ENCODE data around the gene ANKZF1. TPM values are rescaled to one million over a fixed set of nuclear protein-coding genes. Genes with fewer than 3 reads are reported as not detected.
A peak's percentile ranks its signal among the peaks of the same experiment; 100 is the strongest.

ANKZF1 gene
- total RNA-seq, 4 donors from 2014 or later: 45.9 to 97.6 (median 52.5) TPM

- intact Hi-C loops (cut with DNase I; ENCODE audit: low total_unique reads): no loop called here
- no peak for DNase-seq (ENCODE audit: low spot score in 2 of 2)
- WGBS, 2 donors: 11 to 16% methylated on average over 9 of the region's 9 CpGs
- no peak overlapping the region for H3K4me3 ChIP-seq (ENCODE audit: low read depth, poor library complexity, severe bottlenecking)
- TF ChIP-seq CTCF (IDR thresholded peaks at IDR 0.05) (no peak), POLR2A (IDR thresholded peaks at IDR 0.05) (no peak)
Observed at GRCh38 chr2:219278655-219279150, 49.1 kb downstream of the ANKZF1 start.

GRCh38 chr2:219279151-219279915, 49.7 kb downstream of the ANKZF1 start, which contains the start of gene DNAJB2:
Gene DNAJB2 (plus strand): TSS chr2:219279366. CDS start chr2:219279834, 468 bp downstream.
- peak within 1 kb of the TSS; percentile 64 for H3K4me3 ChIP-seq (ENCODE audit: low read depth, poor library complexity, severe bottlenecking)
- WGBS, 2 donors: 0 to 1% methylated on average over 26 to 38 of the region's 65 CpGs
- intact Hi-C loops (cut with DNase I; ENCODE audit: low total_unique reads): no loop called here
- TF ChIP-seq CTCF (IDR thresholded peaks at IDR 0.05) (no peak), POLR2A (IDR thresholded peaks at IDR 0.05) (peak in 1 of 2 donors; percentile 63)
- DNase-seq (ENCODE audit: low spot score in 2 of 2): peak; percentile 98 to 100

- TF ChIP-seq CTCF (IDR thresholded peaks at IDR 0.05): no peak
- peak overlapping the region; percentile 64 for H3K4me3 ChIP-seq (ENCODE audit: low read depth, poor library complexity, severe bottlenecking)
- no peak for DNase-seq (ENCODE audit: low spot score in 2 of 2)
- intact Hi-C loops (cut with DNase I; ENCODE audit: low total_unique reads): no loop called here
- WGBS, 2 donors: 44 to 45% methylated on average over 12 of the region's 12 CpGs
Observed at GRCh38 chr2:219279916-219280516, 50.4 kb downstream of the ANKZF1 start.

- DNase-seq (ENCODE audit: low spot score in 2 of 2): no peak
- TF ChIP-seq CTCF (IDR thresholded peaks at IDR 0.05): no peak
- TF ChIP-seq POLR2A (IDR thresholded peaks at IDR 0.05): no peak
- no peak overlapping the region for H3K4me3 ChIP-seq (ENCODE audit: low read depth, poor library complexity, severe bottlenecking)
- WGBS, 2 donors: 74 to 86% methylated on average over 4 of the region's 4 CpGs
- intact Hi-C loops (cut with DNase I; ENCODE audit: low total_unique reads): no loop called here
Observed at GRCh38 chr2:219280651-219281050, 51.0 kb downstream of the ANKZF1 start.

GRCh38 chr2:219281588-219281987, 52.0 kb downstream of the ANKZF1 start:
- no peak overlapping the region for H3K4me3 ChIP-seq (ENCODE audit: low read depth, poor library complexity, severe bottlenecking)
- 67 to 71% methylated on average over 7 to 8 of the region's 8 CpGs for WGBS, 2 donors
- DNase-seq (ENCODE audit: low spot score in 2 of 2): no peak
- TF ChIP-seq POLR2A (IDR thresholded peaks at IDR 0.05) (no peak), CTCF (IDR thresholded peaks at IDR 0.05) (no peak)
- intact Hi-C loops (cut with DNase I; ENCODE audit: low total_unique reads): no loop called here
